ENCODE measurements around the gene STK17B. TPM values are rescaled to one million over a fixed set of nuclear protein-coding genes. Genes with fewer than 3 reads are reported as not detected.
A peak's percentile ranks its signal among the peaks of the same experiment; 100 is the strongest.

Gene STK17B
- total and polyA plus RNA-seq, 4 donors = 17.1 to 30.0 (median 22.0) TPM

DNA sequence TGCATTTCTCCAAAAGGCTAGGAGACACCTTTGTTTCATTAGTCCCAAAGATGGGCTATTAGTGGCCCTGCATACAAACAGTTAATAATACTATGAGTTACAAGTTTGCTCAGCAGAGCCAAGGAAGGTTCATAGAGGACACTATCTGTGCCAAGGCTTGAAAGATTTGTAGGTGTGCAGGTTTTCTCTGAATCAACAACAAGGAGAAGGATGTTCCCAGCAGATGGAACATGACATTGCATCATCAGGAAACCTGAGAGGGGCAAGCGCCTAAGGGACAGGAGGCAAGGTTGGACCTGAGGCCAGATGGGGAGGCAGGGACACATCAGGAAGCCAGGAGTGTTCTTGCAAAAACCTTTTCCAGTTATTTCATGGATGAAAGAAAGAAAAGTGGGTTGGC is 35.4 kb upstream of the STK17B start:
- DNase-seq (no peak), ATAC-seq (ENCODE audit: low FRiP score) (no peak)
- Histone ChIP-seq H3K4me3 (ENCODE audit: low read length in 2 of 2) (no peak overlapping the region), H3K27ac (ENCODE audit: low read depth in 1 of 2, low read length in 2 of 2) (no peak overlapping the region), H3K27me3 (ENCODE audit: control insufficient read depth in 1 of 2, insufficient read depth in 2 of 2, low read length in 1 of 2) (no peaks in the 10 kb centered on the region), H3K36me3 (ENCODE audit: control insufficient read depth in 1 of 2, insufficient read depth in 2 of 2, low read length in 1 of 2) (no peaks in the 10 kb centered on the region), H3K9me3 (ENCODE audit: control insufficient read depth, low read length) (no peaks in the 10 kb centered on the region), H3K4me1 (ENCODE audit: control insufficient read depth in 1 of 2, insufficient read depth in 2 of 2, low read length in 2 of 2) (peaks cover 0 to 9% of the 10 kb centered on the region in 2 donors)
- intact Hi-C loops (cut with DNase I) = no loop called here
- WGBS, 2 donors = 95 to 98% methylated on average over 1 of the region's 1 CpG

DNA sequence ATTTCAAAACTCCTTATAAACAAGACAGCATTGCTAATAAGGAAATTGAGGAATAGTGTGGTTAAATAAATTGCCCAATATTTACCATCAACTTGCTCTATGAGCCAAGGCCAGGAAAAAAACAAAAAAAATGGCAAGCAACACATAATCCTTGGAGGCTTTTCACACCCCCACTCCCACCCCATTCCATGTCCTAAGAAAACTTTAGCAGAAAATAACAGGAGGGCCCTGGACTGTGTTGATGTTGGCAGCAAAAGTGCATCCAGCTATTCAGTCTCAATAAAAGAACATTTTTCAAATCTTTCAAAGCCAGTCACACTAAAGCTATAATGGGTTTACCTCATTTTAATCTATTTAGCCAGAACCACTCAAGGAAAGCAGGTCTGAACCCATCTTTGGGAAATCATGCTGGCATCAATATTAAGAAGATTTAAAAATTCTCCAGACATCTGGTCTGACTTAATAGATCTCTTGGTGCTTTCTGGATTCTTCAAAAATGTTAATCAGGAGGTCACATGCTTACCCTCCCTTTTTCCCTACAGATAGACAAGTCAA is 34.6 kb upstream of the STK17B start:
- ATAC-seq (ENCODE audit: low FRiP score) (peak; percentile 68), DNase-seq (no peak)
- Histone ChIP-seq H3K36me3 (ENCODE audit: control insufficient read depth in 1 of 2, insufficient read depth in 2 of 2, low read length in 1 of 2) (no peaks in the 10 kb centered on the region), H3K27me3 (ENCODE audit: control insufficient read depth in 1 of 2, insufficient read depth in 2 of 2, low read length in 1 of 2) (no peaks in the 10 kb centered on the region), H3K4me1 (ENCODE audit: control insufficient read depth in 1 of 2, insufficient read depth in 2 of 2, low read length in 2 of 2) (peaks cover 0 to 9% of the 10 kb centered on the region in 2 donors), H3K27ac (ENCODE audit: low read depth in 1 of 2, low read length in 2 of 2) (no peak overlapping the region), H3K4me3 (ENCODE audit: low read length in 2 of 2) (no peak overlapping the region), H3K9me3 (ENCODE audit: control insufficient read depth, low read length) (no peaks in the 10 kb centered on the region)
- intact Hi-C loops (cut with DNase I) = no loop called here

DNA sequence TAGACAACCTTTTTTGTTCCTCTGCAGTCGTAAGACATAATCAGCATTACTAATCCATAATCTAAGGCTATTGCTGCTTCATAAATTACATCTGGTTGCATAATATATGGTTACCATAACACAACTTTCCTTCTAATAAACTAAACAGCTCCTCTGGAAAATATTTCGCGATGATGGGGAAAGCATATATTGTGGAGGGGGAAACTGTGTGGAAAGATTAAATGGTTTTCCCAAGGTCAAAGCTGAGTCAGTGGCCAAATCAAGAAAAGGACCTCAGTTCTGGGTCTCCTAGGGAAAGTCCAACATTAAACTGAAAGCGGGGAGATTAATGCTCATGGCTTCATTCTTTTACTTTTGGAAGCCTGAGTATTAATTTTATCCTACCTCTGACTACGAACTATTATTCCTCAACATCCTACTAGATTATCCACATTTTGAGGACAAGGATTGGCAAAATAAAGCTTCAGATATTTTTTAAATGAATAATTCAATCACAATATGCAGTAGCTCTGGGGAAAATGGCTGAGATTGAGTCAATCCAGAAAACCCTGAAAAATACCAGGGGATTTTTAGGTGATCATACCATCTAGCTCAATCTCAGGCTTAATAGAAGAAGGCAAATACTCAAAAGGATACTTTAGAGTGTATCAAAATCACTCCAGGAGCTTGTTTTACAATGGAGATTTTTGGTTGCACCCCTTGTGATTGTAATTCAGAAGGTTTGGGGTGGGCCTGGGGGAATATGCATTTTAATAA is 33.8 kb upstream of the STK17B start:
- WGBS, 2 donors = 91 to 92% methylated on average over 5 of the region's 5 CpGs
- Histone ChIP-seq H3K4me1 (ENCODE audit: control insufficient read depth in 1 of 2, insufficient read depth in 2 of 2, low read length in 2 of 2) (peaks cover 0 to 9% of the 10 kb centered on the region in 2 donors), H3K4me3 (ENCODE audit: low read length in 2 of 2) (no peak overlapping the region), H3K27me3 (ENCODE audit: control insufficient read depth in 1 of 2, insufficient read depth in 2 of 2, low read length in 1 of 2) (no peaks in the 10 kb centered on the region), H3K27ac (ENCODE audit: low read depth in 1 of 2, low read length in 2 of 2) (no peak overlapping the region), H3K9me3 (ENCODE audit: control insufficient read depth, low read length) (no peaks in the 10 kb centered on the region), H3K36me3 (ENCODE audit: control insufficient read depth in 1 of 2, insufficient read depth in 2 of 2, low read length in 1 of 2) (no peaks in the 10 kb centered on the region)
- intact Hi-C loops (cut with DNase I) = no loop called here
- no peak for DNase-seq
- no peak for ATAC-seq (ENCODE audit: low FRiP score)

DNA sequence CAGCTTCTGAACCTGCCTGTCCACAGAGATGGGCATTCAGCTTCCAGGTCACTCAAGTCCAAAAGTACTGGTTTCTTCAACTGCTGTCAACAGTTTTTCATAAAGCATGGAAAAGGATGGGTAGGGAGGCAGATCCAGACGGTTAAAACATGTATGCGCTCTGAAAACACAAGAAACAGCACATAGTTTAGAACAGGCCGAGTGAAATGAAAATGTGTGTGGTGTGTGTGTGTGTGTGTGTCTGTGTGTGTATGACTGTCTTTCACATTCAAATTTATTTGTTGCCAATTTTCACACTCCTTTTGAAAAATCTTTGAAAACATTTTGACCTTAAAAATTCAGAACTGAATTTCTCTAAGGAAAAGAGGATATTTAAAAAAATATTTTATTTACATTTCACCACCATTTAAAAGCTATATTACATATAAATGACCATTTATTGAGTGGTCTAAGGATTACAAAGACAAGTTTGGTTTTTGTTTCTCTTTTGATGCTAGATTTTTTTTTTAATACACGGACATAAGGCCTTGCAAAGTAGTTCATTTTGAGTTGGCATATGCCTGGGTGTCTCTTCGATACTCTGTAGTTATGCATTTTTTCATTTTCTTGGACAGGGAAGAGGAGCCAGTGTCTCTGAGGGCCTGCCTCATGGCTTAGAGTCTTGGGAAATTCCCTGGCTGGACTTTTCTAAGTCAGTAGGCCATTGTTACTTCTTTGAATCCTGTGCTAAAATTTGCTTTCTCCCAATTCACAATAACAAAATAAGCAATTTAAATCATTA is 30.0 kb upstream of the STK17B start:
- Histone ChIP-seq H3K27me3 (ENCODE audit: control insufficient read depth in 1 of 2, insufficient read depth in 2 of 2, low read length in 1 of 2) (no peaks in the 10 kb centered on the region), H3K4me3 (ENCODE audit: low read length in 2 of 2) (no peak overlapping the region), H3K4me1 (ENCODE audit: control insufficient read depth in 1 of 2, insufficient read depth in 2 of 2, low read length in 2 of 2) (peaks cover 0 to 9% of the 10 kb centered on the region in 2 donors), H3K27ac (ENCODE audit: low read depth in 1 of 2, low read length in 2 of 2) (no peak overlapping the region), H3K36me3 (ENCODE audit: control insufficient read depth in 1 of 2, insufficient read depth in 2 of 2, low read length in 1 of 2) (no peaks in the 10 kb centered on the region), H3K9me3 (ENCODE audit: control insufficient read depth, low read length) (no peaks in the 10 kb centered on the region)
- 86 to 88% methylated on average over 5 of the region's 5 CpGs for WGBS, 2 donors
- DNase-seq (no peak), ATAC-seq (ENCODE audit: low FRiP score) (no peak)
- intact Hi-C loops (cut with DNase I) = no loop called here

DNA sequence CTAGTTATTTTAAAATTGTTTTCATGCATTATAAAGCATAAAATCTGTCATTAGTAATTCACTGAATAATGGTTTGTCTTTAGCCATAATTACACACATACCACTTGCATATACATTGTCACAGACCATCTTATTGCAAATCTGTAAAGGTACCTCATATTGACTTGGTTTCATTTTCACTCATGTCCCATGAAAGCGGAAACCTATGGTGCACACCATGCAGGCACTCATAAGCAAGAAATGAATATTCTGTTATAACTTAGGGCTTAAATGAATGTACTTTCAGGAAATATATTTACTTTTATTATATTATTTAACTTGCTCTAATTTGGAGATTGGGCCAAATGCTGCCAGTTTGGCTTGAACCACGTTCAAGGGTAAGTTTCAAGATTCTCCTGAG is 29.2 kb upstream of the STK17B start:
- Histone ChIP-seq H3K4me1 (ENCODE audit: control insufficient read depth in 1 of 2, insufficient read depth in 2 of 2, low read length in 2 of 2) (peaks cover 0 to 3% of the 10 kb centered on the region in 2 donors), H3K9me3 (ENCODE audit: control insufficient read depth, low read length) (no peaks in the 10 kb centered on the region), H3K36me3 (ENCODE audit: control insufficient read depth in 1 of 2, insufficient read depth in 2 of 2, low read length in 1 of 2) (no peaks in the 10 kb centered on the region), H3K27ac (ENCODE audit: low read depth in 1 of 2, low read length in 2 of 2) (no peak overlapping the region), H3K27me3 (ENCODE audit: control insufficient read depth in 1 of 2, insufficient read depth in 2 of 2, low read length in 1 of 2) (no peaks in the 10 kb centered on the region), H3K4me3 (ENCODE audit: low read length in 2 of 2) (no peak overlapping the region)
- intact Hi-C loops (cut with DNase I) = no loop called here
- 95 to 97% methylated on average over 2 of the region's 2 CpGs for WGBS, 2 donors
- DNase-seq (no peak), ATAC-seq (ENCODE audit: low FRiP score) (no peak)

DNA sequence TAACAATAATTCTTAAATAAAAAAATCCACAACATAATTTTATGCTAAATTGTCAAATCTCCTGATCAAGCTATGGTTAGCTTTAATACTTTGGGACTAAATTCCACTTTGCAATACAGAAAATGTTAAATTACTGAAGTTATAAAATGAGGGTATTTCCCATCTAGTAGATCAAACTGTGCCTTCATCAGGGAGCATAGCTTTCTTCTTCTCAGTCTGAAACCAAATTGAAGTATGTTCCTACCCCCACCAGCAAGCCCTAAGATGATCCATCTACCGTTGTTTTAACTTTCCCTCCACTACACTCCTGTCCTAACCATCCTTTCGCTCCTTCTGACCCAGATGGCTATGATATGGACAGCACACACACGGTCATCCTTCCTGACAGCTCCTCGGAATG is 24.4 kb upstream of the STK17B start:
- no peak for ATAC-seq (ENCODE audit: low FRiP score)
- no peaks in the 10 kb centered on the region for H3K9me3 ChIP-seq (ENCODE audit: control insufficient read depth, low read length)
- no peak overlapping the region for H3K4me3 ChIP-seq (ENCODE audit: low read length in 2 of 2)
- no peaks in the 10 kb centered on the region for H3K36me3 ChIP-seq (ENCODE audit: control insufficient read depth in 1 of 2, insufficient read depth in 2 of 2, low read length in 1 of 2)
- H3K27ac ChIP-seq (ENCODE audit: low read depth in 1 of 2, low read length in 2 of 2) = no peak overlapping the region
- 94% methylated on average over 4 of the region's 4 CpGs for WGBS, 2 donors
- H3K4me1 ChIP-seq (ENCODE audit: control insufficient read depth in 1 of 2, insufficient read depth in 2 of 2, low read length in 2 of 2) = no peaks in the 10 kb centered on the region
- no peak for DNase-seq
- H3K27me3 ChIP-seq (ENCODE audit: control insufficient read depth in 1 of 2, insufficient read depth in 2 of 2, low read length in 1 of 2) = no peaks in the 10 kb centered on the region
- intact Hi-C loops (cut with DNase I) = no loop called here

DNA sequence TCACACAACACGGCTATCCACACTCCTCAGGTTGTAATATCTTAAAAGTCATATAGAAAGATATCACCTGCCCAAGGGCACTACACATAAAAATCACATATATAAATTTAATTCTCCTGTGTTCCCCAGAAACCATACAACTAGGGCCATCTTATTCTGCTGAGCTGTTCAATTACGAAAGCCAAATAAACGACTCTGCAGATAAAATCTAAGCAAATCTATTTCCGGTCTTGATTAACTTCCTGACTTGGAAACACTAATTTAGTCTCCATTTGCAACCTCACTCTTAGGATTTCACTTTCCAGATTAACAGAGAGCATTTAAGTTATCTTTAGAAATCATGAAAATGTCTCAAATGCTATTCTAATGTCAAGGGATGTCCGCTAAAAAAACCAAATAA is 23.9 kb upstream of the STK17B start:
- Histone ChIP-seq H3K4me1 (ENCODE audit: control insufficient read depth in 1 of 2, insufficient read depth in 2 of 2, low read length in 2 of 2) (no peaks in the 10 kb centered on the region), H3K4me3 (ENCODE audit: low read length in 2 of 2) (no peak overlapping the region), H3K27me3 (ENCODE audit: control insufficient read depth in 1 of 2, insufficient read depth in 2 of 2, low read length in 1 of 2) (no peaks in the 10 kb centered on the region), H3K36me3 (ENCODE audit: control insufficient read depth in 1 of 2, insufficient read depth in 2 of 2, low read length in 1 of 2) (no peaks in the 10 kb centered on the region), H3K27ac (ENCODE audit: low read depth in 1 of 2, low read length in 2 of 2) (no peak overlapping the region), H3K9me3 (ENCODE audit: control insufficient read depth, low read length) (no peaks in the 10 kb centered on the region)
- 85 to 88% methylated on average over 5 of the region's 5 CpGs for WGBS, 2 donors
- ATAC-seq (ENCODE audit: low FRiP score) (no peak), DNase-seq (no peak)
- intact Hi-C loops (cut with DNase I) = no loop called here

DNA sequence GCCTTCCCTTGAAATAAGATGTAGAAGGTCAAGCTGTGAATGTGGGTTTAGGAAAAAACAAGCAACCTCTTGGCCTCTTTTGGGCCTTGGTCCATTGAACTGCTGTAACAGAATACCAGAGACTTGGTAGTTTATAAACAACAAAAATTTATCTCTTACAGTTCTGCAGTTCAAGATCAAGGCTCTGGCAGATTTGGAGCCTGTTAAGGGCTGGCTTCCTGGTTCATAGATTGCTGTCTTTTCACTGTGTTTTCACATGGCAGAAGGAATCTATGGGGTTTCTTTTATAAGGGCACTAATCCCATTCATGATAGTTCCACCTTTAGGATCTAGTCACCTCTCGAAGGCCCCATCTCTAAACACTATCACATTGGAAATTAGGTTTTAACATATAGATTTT is 20.2 kb upstream of the STK17B start:
- H3K4me3 ChIP-seq (ENCODE audit: low read length in 2 of 2) = no peak overlapping the region
- ATAC-seq (ENCODE audit: low FRiP score) = no peak
- no peaks in the 10 kb centered on the region for H3K4me1 ChIP-seq (ENCODE audit: control insufficient read depth in 1 of 2, insufficient read depth in 2 of 2, low read length in 2 of 2)
- no peaks in the 10 kb centered on the region for H3K9me3 ChIP-seq (ENCODE audit: control insufficient read depth, low read length)
- WGBS, 2 donors = 99 to 100% methylated on average over 1 of the region's 1 CpG
- H3K36me3 ChIP-seq (ENCODE audit: control insufficient read depth in 1 of 2, insufficient read depth in 2 of 2, low read length in 1 of 2) = no peaks in the 10 kb centered on the region
- intact Hi-C loops (cut with DNase I) = no loop called here
- no peaks in the 10 kb centered on the region for H3K27me3 ChIP-seq (ENCODE audit: control insufficient read depth in 1 of 2, insufficient read depth in 2 of 2, low read length in 1 of 2)
- DNase-seq = no peak
- no peak overlapping the region for H3K27ac ChIP-seq (ENCODE audit: low read depth in 1 of 2, low read length in 2 of 2)

Measured in aorta (tissue), 5 donors.